HG02885 (cell line): ENCODE measurements around the gene INAFM1.
A peak's percentile ranks its signal among the peaks of the same experiment; 100 is the strongest.
"Not testable (repeated sequence)": the region's sequence is repeated elsewhere in the genome, so short reads cannot be mapped to it uniquely, and the experiment has no call there.

Experiments used
- ATAC-seq: cut with Tn5 transposase; IDR thresholded peaks from one replicate; pipeline ENCODE4 v1.9.1; 2021; ENCODE audit warnings: mild to moderate bottlenecking; ENCODE audit not compliant: unreplicated experiment, poor library complexity

Gene INAFM1

DNA sequence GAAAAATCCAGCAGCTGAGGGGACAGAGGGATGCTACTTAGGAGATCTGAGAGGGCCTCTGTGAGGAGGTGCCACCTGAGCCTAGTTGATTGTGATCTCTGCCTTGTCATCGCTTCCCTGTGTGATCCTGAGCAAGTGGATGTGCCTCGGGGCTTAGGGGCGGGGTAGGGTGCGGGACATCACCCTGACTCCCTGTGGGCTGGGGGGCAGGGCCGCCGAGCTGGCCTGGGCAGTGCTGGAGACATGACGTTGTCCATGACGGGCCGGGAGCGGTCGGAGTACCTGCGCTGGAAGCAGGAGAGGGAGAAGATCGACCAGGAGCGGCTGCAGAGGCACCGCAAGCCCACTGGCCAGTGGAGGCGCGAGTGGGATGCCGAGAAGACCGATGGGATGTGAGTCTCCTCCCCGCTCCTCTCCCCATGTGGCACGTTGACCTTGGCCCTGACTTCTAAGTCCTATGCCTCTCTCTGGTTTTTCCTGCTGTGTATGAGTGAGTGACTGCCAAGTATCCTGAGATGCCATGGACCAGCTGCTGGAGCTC, 8.2 kb upstream of the INAFM1 start:
- no peak for ATAC-seq

DNA sequence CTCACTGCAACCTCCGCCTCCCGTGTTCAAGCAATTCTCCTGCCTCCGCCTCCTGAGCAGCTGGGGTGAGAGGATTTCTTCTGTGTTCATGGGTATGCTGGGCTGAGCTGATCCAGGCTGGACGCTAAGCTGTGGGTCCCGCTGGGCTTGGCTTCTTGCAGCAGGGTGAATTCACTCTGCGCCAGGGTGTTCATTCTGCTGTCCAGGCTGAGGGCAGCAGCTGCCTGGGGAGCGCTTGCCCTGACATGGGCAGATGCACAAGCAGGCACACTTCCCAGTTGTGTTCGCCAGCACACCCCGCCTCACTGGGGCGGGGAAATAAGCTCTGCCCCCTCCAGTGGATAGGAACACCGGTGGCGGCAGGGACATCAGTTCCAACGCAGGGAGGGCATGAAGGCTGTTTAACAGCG, 7.3 kb upstream of the INAFM1 start:
- no peak for ATAC-seq

DNA sequence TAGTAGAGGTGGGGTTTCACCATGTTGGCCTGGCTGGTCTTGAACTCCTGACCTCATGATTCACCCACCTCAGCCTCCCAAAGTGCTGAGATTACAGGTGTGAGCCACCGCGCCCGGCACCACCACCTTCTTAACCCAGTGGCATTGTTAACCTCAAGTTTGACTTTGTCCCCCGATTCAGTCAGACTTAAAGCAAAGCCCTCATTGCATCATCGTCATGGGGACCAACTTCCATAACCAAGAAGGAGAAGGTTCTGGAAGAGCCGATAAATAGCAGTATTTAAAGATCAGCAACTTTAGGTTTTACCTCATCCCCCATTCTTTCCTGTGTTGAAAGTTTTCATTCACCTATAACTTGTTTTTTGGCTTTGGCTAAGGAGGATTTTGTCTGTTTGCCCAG, 6.7 kb upstream of the INAFM1 start:
- no peak for ATAC-seq

DNA sequence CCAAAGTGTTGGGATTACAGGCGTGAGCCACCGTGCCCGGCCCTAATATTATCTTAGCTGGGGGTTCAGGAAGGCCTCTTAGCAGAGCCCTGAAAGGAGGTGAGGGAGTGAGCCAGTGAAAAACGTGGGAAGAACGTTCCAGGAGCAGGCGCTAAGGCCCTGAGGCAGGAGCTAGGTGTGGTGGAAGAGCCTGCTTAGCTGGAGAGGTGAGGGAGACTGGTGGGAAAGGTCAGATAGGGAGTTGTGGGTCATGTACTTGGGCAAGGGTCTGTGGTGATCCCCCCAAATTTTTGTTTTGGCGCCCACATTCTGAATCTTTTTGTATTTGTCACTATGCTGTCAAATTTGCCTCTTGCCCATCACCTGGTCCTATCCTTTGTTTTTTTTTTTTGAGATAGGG, 5.1 kb upstream of the INAFM1 start:
- no peak for ATAC-seq

DNA sequence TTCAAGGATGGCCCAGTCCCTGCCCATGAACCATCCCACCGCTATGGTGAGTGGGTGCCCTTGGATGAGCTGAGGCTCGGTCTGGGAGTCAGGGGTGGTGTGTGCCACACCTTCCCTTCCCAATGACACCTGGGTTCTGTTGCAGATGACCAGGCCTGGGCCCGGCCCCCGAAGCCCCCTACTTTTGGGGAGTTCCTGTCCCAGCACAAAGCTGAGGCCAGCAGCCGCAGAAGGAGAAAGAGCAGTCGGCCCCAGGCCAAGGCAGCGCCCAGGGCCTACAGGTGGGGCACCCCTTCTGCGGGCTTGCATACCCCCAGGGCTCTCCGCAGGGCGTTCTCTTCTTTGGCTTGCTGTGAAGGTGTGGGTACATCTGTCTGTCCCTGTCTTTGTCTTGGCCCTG, 4.3 kb upstream of the INAFM1 start:
- no peak for ATAC-seq

DNA sequence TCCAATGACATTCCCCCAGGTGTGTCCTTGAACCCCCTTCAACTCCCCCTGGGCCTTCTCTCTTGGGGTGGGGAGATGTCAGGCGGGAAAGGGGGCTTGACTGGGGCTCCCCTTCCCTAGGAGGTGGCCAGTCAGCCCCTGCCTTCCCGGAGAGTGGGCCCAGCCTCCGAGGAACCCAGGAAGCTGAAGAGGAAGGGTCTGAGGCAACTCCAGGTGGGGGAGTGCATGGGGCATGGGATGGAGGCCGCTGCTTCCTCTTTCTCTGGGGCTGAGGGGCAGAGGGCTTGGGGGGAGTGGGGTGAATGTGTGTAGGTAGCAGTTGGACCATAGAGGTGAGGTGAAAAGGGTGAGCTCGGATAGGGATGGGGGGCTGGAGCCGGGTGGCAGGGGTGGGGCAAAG, 2.7 kb upstream of the INAFM1 start:
- ATAC-seq, result no peak

DNA sequence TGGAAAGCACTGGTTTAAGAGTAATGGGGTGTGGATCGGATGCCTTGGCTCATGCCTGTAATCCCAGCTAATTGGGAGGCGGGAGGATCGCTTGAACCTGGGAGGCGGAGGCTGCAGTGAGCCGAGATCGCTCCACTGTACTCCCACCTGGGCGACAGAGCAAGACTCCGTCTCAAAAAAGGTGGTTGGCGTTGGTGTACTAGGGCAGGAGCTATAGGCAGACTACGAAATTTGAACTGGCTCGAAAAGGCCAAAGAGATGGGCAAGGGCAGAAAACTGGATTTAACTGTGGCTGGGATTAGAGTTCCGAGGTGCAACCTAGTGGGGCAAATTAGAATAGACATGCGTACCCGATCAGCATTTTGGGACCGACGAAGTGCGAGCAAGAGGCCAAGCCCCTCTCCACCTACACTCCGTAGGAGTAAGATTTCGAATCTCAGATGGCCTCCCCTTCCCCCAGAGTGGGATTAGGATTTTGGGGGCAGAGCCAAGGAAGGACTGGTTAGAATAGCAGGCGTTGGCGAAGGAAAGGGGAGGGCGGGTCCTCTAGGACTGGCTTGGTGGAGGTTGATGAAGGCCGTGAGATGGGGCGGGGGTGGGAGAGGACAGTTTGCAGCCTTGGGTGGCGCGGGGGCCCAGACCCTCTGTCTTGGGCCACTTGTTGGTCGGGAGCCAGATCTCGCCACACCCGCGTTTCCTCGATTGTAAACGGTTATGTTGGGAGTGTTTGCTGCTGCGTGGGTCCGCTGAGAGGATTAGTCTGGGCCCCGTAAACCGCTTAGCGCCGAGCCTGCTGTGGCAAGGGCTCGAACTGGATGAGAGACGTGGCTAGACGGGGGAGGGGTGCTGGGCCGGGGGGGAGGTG, 2.0 kb upstream of the INAFM1 start:
- ATAC-seq, result no peak

DNA sequence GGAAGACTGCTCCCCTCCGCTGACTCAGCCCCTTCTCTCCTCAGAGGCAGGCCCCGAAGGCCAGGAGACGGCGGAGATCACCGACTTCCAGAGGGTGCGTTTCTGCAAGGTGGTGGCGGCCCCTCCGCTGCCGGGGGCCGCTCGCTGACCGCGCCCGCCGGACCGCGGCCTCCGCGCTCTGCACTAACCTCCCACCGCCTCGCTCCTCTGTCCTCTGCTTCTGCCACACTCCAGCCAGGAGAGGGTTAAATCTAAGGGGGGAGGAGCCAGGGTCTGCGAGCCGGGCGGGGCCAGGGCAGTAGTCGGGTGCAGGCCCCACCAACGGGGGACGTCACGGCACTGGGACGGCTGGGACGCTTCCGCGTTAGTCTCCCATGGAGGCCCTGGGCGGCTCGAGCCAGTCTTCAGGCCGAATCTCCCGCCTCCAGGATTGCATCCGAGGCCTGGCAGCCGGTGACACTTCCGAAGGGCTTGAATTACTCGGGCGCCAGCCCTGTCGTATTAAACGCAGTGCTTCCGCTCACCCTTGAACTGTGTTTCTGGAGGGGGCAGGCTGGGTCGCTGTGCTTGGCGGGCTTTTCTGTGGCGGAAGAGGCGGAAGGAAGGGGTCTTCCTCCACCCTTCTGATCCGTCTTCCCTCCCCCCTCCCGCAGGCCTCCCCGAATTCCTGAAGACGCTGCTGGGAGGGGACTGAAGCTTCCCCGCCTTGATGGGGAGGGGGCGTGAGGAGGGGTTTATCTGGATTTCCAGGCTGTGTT, 1.2 kb upstream of the INAFM1 start:
- peak; percentile 64 for ATAC-seq

DNA sequence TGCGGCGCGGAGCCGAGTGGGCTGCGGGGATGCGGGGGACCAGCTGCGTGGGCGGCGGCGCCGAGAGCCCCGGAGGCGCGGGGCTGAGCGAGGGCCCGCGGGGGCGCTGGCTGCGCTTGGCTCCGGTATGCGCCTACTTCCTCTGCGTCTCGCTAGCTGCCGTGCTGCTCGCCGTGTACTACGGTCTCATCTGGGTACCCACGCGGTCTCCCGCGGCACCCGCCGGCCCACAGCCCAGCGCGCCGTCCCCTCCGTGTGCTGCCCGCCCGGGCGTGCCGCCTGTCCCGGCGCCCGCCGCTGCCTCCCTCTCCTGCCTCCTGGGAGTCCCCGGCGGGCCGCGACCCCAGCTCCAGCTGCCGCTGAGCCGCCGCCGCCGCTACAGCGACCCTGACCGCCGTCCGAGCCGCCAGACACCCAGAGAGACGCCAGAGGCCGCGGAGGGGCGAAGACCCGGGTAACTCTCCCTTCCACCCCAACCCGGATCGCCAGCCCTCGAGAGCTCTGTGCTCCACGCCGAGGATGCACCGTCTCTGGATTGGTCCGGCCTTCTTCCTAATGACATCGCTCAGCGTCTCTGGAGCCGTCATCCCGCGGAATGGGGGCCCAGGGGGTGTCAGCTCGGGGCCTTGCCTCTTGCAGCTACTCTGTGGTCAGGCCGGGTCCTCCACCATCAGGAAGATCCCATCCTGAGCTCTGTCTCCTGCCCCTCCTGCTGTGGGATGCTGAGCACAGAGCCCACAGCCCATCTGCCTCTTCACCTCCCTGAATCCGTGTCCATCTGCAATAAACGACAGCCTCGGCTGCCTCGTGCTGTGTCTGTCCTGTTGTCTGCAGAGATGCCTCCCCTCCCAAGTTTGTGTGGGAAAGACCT, 441 bp downstream of the INAFM1 start:
- ATAC-seq, result peak; percentile 25

DNA sequence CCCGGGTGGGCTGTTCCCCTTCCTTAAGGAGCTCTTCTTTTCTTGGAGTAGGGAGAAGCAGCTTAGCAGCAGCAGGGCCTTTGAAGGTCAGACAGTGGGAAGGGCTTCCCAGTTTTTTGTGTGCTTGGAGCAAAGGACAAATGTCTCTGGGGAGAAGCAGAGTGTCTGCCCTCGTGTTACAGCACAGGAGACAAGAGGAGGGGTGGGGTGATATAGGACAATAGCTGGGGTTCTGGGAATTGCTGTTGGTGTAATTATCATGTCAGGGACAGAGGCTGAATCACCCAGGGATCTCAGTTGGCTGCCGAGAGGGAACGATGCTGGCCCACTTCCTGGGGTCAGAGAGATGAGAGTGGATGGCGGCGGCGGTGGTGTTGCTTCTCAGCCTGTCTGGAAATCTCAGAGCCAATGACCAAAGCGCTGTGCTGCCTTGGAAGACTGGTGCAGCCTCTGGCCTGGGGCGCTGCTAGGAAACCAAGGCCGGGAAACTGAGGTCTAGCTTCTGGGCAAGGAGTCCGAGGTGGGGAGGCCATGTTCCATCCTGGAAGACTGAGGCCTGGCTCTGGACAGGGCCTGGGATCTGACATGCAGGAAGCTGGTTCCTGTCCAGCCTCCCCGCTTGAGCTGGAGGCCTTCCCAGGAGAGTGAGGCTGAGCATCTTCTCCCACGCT, 1.2 kb downstream of the INAFM1 start:
- no peak for ATAC-seq

DNA sequence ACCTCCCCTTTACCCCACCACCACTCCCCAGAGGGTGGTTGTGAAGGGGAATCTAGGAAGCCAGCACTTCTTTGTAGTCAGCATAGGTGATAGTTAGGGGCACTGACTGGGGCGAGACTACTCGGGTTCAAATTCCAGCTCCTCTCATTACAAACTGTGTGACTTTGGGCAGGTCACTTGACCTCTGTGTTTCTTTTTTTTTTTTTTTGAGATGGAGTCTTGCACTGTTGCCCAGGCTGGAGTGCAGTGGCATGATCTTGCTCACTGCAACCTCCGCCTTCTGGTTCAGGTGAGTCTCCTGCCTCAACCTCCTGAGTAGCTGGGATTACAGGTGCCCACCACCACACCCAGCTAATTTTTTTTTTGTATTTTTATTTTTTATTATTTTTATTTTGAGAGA, 1.8 kb downstream of the INAFM1 start:
- not testable (repeated sequence) for ATAC-seq

DNA sequence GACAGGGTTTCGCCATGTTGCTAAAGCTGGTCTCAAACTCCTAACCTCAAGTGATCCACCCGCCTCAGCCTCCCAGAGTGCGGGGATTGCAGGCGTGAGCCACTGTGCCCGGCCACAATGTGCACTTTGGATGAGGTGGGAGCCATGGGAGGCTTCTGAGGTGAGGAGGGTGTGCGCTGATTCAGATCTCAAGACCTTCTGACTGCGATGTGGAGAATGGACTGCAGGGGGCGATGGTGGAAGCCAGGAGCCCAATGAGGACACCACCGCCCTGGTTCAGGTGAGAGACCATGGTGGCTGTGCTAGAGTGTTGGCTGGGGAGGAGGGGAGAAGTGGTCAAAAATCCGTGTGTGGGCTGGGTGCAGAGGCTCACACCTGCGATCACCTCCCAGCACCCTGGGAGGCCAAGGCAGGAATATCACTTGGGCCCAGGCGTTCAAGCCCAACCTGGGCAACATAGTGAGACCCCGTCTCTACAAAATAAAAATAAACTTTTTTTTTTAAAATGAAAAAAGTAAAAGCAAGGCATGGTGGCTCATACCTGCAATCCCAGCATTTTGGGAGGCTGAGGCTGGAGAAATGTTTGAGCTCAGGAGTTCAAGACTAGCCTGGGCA, 5.6 kb downstream of the INAFM1 start:
- ATAC-seq, result no peak

DNA sequence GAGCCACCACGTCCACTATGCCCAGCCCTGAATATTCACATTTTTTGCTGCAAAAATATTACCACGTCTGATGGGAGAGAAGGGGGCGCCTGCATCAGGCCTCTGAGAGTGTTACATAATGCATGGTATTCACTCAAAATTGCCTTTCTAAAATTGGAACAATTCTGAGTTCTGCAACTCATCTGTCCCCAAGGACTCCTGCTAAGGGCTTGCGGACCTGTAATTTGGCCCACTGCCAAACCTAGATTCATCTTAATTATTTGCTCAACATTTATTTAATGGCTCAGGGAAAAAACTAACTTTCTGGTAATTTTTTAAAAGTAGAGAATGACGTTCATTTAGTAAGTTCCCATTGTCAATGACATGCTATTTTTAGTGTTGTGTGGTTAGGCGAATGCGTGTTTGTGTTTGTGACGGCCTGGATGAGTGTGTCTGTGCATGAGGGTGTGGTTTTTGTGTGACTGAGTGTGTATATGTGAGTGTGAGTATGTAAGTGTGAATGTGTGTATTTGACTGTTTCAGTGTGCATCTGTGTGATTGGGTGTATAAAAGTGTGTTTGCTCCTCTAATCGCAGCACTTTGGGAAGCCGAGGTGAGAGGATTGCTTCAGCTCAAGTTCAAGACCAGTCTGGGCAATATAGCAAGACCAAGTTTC, 8.8 kb downstream of the INAFM1 start:
- ATAC-seq, result no peak

DNA sequence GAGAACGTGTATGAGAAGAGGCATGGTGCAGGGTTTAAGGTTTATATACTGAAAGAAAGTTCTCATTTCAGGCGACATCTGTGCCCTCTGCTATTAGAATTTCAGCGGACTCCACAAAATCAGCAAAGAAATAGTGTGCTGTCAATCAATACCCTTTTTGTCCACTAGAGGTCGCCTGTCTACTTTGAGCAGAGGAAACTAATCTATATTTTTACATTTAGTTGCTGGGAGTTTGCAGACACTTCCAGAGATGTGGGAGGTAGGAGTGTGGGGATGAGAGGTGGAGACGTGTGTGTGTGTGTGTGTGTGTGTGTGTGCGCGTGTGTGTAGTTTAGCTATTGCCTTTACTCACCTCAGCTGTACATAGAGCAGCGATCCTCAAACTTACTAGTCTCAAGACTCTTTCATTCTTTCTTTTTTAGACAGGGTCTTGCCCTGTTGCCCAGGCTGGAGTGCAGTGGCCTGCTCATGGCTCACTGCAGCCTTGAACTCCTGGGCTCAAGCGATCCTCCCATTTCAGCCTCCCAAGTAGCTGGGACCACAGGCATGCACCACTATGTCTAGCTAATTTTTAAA, 9.7 kb downstream of the INAFM1 start:
- no peak for ATAC-seq

DNA sequence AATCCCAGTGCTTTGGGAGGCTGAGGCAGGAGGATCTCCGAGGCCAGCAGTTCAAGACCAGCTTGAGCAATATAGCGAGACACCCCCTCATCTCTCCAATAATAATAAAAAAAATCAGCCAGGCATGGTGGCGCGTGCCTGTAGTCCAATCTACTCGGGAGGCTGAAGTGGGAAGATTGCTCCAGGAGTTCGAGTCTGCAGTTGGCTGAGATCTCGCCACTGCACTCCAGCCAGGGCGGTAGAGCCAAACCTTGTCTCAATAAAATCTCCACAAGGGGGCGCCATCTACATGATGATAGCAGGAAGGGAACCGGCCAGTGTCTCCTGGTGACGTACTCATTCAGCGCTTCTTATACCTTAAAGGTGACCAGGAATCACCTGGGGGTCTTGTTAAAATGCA, 21.4 kb downstream of the INAFM1 start:
- no peak for ATAC-seq

DNA sequence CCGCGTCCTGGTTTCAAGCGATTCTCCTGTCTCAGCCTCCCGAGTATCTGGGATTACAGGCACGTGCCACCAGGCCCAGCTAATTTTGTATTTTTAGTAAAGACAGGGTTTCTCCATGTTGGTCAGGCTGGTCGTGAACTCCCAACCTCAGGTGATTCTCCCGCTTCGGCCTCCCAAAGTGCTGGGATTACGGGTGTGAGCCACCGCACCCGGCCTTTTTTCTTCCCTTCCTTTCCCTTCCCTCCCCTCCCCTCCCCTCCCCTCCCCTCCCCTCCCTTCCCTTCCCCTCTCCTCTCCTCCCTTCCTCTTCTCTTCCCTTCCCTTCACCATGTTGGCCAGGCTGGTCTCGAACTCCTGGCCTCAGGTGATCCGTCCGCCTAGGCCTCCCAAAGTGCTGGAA, 26.2 kb downstream of the INAFM1 start:
- not testable (repeated sequence) for ATAC-seq

DNA sequence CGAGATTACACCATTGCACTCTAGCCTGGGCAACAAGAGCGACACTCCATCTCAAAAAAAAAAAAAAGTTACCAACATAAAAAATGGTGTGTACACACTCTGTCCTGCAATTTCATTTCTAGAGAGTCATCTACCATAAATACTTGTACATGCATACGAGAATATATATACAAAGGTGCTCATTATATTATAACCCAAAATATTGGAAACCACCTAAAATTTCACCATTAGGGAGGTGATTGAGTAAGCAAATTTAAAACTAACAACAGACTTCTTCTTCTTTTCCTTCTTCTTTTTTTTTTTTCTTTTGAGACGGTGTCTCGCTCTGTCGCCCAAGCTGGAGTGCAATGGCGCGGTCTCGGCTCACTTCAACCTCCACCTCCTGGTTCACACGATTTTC, 27.6 kb downstream of the INAFM1 start:
- no peak for ATAC-seq

DNA sequence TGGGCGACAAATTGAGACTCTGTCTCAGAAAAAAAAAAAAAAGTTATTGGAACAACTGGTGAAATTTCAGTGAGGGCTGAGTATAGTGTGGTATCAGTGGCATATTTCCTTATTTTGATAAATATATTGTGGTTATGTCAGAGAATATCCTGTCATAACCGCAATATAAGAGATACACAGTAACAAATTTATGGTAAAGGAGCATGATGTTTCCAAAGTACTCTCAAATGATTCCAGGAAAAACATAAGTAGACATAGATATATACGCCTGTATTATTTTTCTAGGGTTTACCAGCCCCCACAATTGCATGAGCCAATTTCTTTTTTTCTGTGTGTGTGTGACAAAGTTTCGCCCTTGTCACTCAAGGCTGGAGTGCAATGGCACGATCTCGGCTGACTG, 29.3 kb downstream of the INAFM1 start:
- no peak for ATAC-seq

DNA sequence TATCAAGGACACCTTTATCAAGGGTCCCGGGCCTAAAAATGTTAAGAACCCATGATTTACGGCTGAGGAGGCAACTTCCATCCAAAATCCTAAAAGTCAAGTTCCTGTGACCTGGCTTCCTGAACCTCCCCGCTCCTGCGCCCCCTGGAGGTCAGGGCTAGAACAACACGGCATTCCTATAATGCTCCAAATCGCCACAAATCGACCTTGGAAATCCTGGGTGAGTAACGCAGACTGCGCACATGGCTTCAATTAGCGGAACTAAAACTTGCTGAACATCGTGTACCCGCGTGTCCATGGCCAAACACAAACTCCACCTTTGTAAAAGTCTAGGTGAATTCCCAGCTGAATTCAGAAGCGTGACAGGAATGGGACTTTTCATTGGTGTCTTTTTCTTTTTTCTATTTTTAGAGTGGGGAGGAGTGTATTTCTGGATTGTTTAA, 30.6 kb downstream of the INAFM1 start:
- no peak for ATAC-seq
